Measurements from ENCODE around the gene ZNF76.
"Not testable (repeated sequence)": the region's sequence is repeated elsewhere in the genome, so short reads cannot be mapped to it uniquely, and the experiment has no call there.

The ZNF76 gene

GRCh38 chr6:35304299-35304698, 44.8 kb downstream of the ZNF76 start:
- H3K9ac ChIP-seq (ENCODE audit: low read length), result no peak overlapping the region
- H3K4me3 ChIP-seq (ENCODE audit: low read depth, low read length), result no peak overlapping the region
- no peak overlapping the region for H3K14ac ChIP-seq (ENCODE audit: low read length)
- no peak overlapping the region for H3K27ac ChIP-seq (ENCODE audit: low read depth, low read length)
- peaks cover 2% of the 10 kb centered on the region for H3K79me1 ChIP-seq (ENCODE audit: low read length)
- no peaks in the 10 kb centered on the region for H3K79me2 ChIP-seq (ENCODE audit: control insufficient read depth, insufficient read depth, low read length, poor library complexity)
- H3K4me2 ChIP-seq (ENCODE audit: low read length), result no peak overlapping the region
- H4K12ac ChIP-seq (ENCODE audit: low read depth, low read length), result no peak overlapping the region
- H2AFZ ChIP-seq (ENCODE audit: insufficient read depth, low read length, poor library complexity), result no peak overlapping the region
- H4K8ac ChIP-seq (ENCODE audit: low read depth, low read length), result no peak overlapping the region
- no peak overlapping the region for H3K4ac ChIP-seq (ENCODE audit: low read depth, low read length)
- H2BK120ac ChIP-seq (ENCODE audit: insufficient read depth, low read length, poor library complexity), result no peak overlapping the region
- no peak overlapping the region for H2AK5ac ChIP-seq (ENCODE audit: low read length)
- DNase-seq, result peak; percentile 76 to 84
- no peaks in the 10 kb centered on the region for H3K36me3 ChIP-seq (ENCODE audit: control insufficient read depth in 1 of 2, insufficient read depth in 2 of 2, low read length in 2 of 2)
- no peak overlapping the region for H2BK12ac ChIP-seq (ENCODE audit: low read length)
- peaks cover 6 to 10% of the 10 kb centered on the region in 2 experiments for H3K4me1 ChIP-seq (ENCODE audit: control insufficient read depth in 1 of 2, insufficient read depth in 2 of 2, low read length in 2 of 2)
- H3K23ac ChIP-seq (ENCODE audit: low read length), result no peak overlapping the region
- no CpG with 5 or more reads among the region's 1 CpG for WGBS (ENCODE audit: extremely low coverage, insufficient coverage, insufficient read length)
- no peak overlapping the region for H4K91ac ChIP-seq (ENCODE audit: low read depth, low read length)
- no peaks in the 10 kb centered on the region for H3K27me3 ChIP-seq (ENCODE audit: insufficient read depth, low read length)
- no peaks in the 10 kb centered on the region for H3K9me3 ChIP-seq (ENCODE audit: insufficient read depth, low read depth, low read length)
- H2BK5ac ChIP-seq (ENCODE audit: low read depth, low read length, poor library complexity), result no peak overlapping the region
- H3K18ac ChIP-seq (ENCODE audit: low read length), result no peak overlapping the region

GRCh38 chr6:35305117-35305516, 45.6 kb downstream of the ZNF76 start:
- H3K36me3 ChIP-seq (ENCODE audit: control insufficient read depth in 1 of 2, insufficient read depth in 2 of 2, low read length in 2 of 2), result no peaks in the 10 kb centered on the region
- H2AK5ac ChIP-seq (ENCODE audit: low read length), result no peak overlapping the region
- no peak overlapping the region for H2BK120ac ChIP-seq (ENCODE audit: insufficient read depth, low read length, poor library complexity)
- peaks cover 2% of the 10 kb centered on the region for H3K79me1 ChIP-seq (ENCODE audit: low read length)
- H3K4me3 ChIP-seq (ENCODE audit: low read depth, low read length), result no peak overlapping the region
- H3K18ac ChIP-seq (ENCODE audit: low read length), result no peak overlapping the region
- no peak overlapping the region for H3K9ac ChIP-seq (ENCODE audit: low read length)
- no CpG with 5 or more reads among the region's 8 CpGs for WGBS (ENCODE audit: extremely low coverage, insufficient coverage, insufficient read length)
- peaks cover 6 to 10% of the 10 kb centered on the region in 2 experiments for H3K4me1 ChIP-seq (ENCODE audit: control insufficient read depth in 1 of 2, insufficient read depth in 2 of 2, low read length in 2 of 2)
- H2BK12ac ChIP-seq (ENCODE audit: low read length), result no peak overlapping the region
- peak; percentile 73 to 82 for DNase-seq
- no peaks in the 10 kb centered on the region for H3K79me2 ChIP-seq (ENCODE audit: control insufficient read depth, insufficient read depth, low read length, poor library complexity)
- no peak overlapping the region for H4K8ac ChIP-seq (ENCODE audit: low read depth, low read length)
- no peak overlapping the region for H3K23ac ChIP-seq (ENCODE audit: low read length)
- H3K9me3 ChIP-seq (ENCODE audit: insufficient read depth, low read depth, low read length), result no peaks in the 10 kb centered on the region
- no peak overlapping the region for H3K4ac ChIP-seq (ENCODE audit: low read depth, low read length)
- H3K4me2 ChIP-seq (ENCODE audit: low read length), result no peak overlapping the region
- H3K27me3 ChIP-seq (ENCODE audit: insufficient read depth, low read length), result no peaks in the 10 kb centered on the region
- H2BK5ac ChIP-seq (ENCODE audit: low read depth, low read length, poor library complexity), result no peak overlapping the region
- no peak overlapping the region for H4K91ac ChIP-seq (ENCODE audit: low read depth, low read length)
- no peak overlapping the region for H3K27ac ChIP-seq (ENCODE audit: low read depth, low read length)
- H3K14ac ChIP-seq (ENCODE audit: low read length), result no peak overlapping the region
- no peak overlapping the region for H4K12ac ChIP-seq (ENCODE audit: low read depth, low read length)
- no peak overlapping the region for H2AFZ ChIP-seq (ENCODE audit: insufficient read depth, low read length, poor library complexity)

GRCh38 chr6:35307138-35307537, 47.6 kb downstream of the ZNF76 start:
- not testable (repeated sequence) for H2BK12ac ChIP-seq (ENCODE audit: low read length); H4K8ac ChIP-seq (ENCODE audit: low read depth, low read length); H2BK120ac ChIP-seq (ENCODE audit: insufficient read depth, low read length, poor library complexity); H3K18ac ChIP-seq (ENCODE audit: low read length); H2BK5ac ChIP-seq (ENCODE audit: low read depth, low read length, poor library complexity); H3K27me3 ChIP-seq (ENCODE audit: insufficient read depth, low read length); H3K27ac ChIP-seq (ENCODE audit: low read depth, low read length); H3K9me3 ChIP-seq (ENCODE audit: insufficient read depth, low read depth, low read length); H3K4me1 ChIP-seq (ENCODE audit: control insufficient read depth in 1 of 2, insufficient read depth in 2 of 2, low read length in 2 of 2); H3K9ac ChIP-seq (ENCODE audit: low read length); H3K4me3 ChIP-seq (ENCODE audit: low read depth, low read length); H3K79me2 ChIP-seq (ENCODE audit: control insufficient read depth, insufficient read depth, low read length, poor library complexity); H3K14ac ChIP-seq (ENCODE audit: low read length); H3K36me3 ChIP-seq (ENCODE audit: control insufficient read depth in 1 of 2, insufficient read depth in 2 of 2, low read length in 2 of 2); H4K91ac ChIP-seq (ENCODE audit: low read depth, low read length); DNase-seq; H4K12ac ChIP-seq (ENCODE audit: low read depth, low read length); H2AFZ ChIP-seq (ENCODE audit: insufficient read depth, low read length, poor library complexity); H3K79me1 ChIP-seq (ENCODE audit: low read length); H3K23ac ChIP-seq (ENCODE audit: low read length); H3K4me2 ChIP-seq (ENCODE audit: low read length); H3K4ac ChIP-seq (ENCODE audit: low read depth, low read length); H2AK5ac ChIP-seq (ENCODE audit: low read length)
- WGBS (ENCODE audit: extremely low coverage, insufficient coverage, insufficient read length), result no CpG with 5 or more reads among the region's 15 CpGs

GRCh38 chr6:35308543-35308942, 49.0 kb downstream of the ZNF76 start:
- H3K4me1 ChIP-seq (ENCODE audit: control insufficient read depth in 1 of 2, insufficient read depth in 2 of 2, low read length in 2 of 2); H2AK5ac ChIP-seq (ENCODE audit: low read length); H2BK120ac ChIP-seq (ENCODE audit: insufficient read depth, low read length, poor library complexity); H3K23ac ChIP-seq (ENCODE audit: low read length); H4K8ac ChIP-seq (ENCODE audit: low read depth, low read length); H3K4me3 ChIP-seq (ENCODE audit: low read depth, low read length); H4K91ac ChIP-seq (ENCODE audit: low read depth, low read length); H3K9me3 ChIP-seq (ENCODE audit: insufficient read depth, low read depth, low read length); H3K79me1 ChIP-seq (ENCODE audit: low read length); H3K14ac ChIP-seq (ENCODE audit: low read length); H3K27ac ChIP-seq (ENCODE audit: low read depth, low read length); H3K18ac ChIP-seq (ENCODE audit: low read length); DNase-seq; H2BK12ac ChIP-seq (ENCODE audit: low read length); H3K27me3 ChIP-seq (ENCODE audit: insufficient read depth, low read length); H3K36me3 ChIP-seq (ENCODE audit: control insufficient read depth in 1 of 2, insufficient read depth in 2 of 2, low read length in 2 of 2); H2AFZ ChIP-seq (ENCODE audit: insufficient read depth, low read length, poor library complexity); H2BK5ac ChIP-seq (ENCODE audit: low read depth, low read length, poor library complexity); H3K4me2 ChIP-seq (ENCODE audit: low read length); H4K12ac ChIP-seq (ENCODE audit: low read depth, low read length); H3K4ac ChIP-seq (ENCODE audit: low read depth, low read length); H3K9ac ChIP-seq (ENCODE audit: low read length); H3K79me2 ChIP-seq (ENCODE audit: control insufficient read depth, insufficient read depth, low read length, poor library complexity): not testable (repeated sequence)
- WGBS (ENCODE audit: extremely low coverage, insufficient coverage, insufficient read length), result no CpG with 5 or more reads among the region's 2 CpGs
